ENCODE results near the gene AIFM2.

Gene AIFM2

DNA sequence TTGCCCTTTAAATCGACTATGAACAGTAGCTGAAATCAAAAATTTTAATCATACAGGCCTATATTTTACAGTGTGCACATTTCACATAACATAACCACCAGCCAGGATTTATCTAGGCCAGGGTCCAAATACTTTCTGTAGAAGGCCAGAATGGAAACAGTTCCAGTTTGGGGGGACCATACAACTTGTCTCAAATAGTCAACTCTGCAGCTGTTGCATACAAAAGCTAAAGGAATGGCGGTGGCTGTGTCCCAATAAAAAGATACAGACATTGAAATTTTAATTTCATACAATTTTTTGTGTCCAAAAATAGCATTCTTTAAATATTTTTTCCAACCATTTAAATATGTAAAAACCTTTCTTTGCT is 14.6 kb upstream of the AIFM2 start:
- H3K4me3 ChIP-seq (ENCODE audit: low read depth, low read length): peak overlapping the region; percentile 66
- DNase-seq (ENCODE audit: low read depth): no peak

DNA sequence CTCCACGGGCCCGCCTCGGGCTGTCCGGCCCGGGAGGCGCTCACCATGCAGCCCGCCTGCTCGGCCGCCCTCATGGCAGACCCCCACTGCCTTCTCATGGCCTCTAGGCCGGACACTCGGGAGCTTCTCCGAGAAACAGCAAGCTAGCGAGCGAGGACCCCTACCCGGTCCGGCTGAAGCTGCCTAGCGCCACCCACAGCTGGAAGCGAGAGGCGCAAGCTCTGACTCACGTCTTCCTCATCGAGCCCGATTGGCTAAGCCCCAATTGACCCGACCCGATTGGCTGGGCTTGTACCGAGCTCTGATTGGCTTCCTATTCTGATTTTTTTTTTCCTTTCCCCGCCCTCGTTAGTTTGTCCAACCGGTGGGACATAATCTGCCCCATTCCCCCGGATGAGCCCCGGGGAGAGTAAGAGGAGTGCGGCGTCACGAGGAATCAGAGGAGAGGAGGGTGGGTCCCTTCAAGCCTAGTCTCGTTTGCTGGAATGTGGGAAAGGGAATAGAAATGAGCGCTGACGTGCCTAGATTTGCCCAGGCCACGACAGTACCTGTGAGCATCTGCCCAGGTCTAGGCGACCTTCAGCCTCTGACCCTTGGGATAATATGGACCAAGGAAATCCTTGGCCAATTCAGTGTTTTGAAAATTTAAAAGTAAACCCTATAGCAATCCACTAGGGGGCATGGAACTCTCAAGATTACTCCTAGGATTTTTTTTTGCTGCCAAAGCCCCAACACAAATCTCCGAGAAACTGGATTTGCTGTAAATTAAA is 14.0 kb upstream of the AIFM2 start, which contains the start of gene TYSND1:
Gene TYSND1, minus strand, starts transcription at position 212 of the 770 bp plus-strand sequence. Its CDS starts 114 bp downstream, at position 98.
- H3K4me3 ChIP-seq (ENCODE audit: low read depth, low read length): peak within 1 kb of the TSS; percentile 66
- DNase-seq (ENCODE audit: low read depth): peak; percentile 95

DNA sequence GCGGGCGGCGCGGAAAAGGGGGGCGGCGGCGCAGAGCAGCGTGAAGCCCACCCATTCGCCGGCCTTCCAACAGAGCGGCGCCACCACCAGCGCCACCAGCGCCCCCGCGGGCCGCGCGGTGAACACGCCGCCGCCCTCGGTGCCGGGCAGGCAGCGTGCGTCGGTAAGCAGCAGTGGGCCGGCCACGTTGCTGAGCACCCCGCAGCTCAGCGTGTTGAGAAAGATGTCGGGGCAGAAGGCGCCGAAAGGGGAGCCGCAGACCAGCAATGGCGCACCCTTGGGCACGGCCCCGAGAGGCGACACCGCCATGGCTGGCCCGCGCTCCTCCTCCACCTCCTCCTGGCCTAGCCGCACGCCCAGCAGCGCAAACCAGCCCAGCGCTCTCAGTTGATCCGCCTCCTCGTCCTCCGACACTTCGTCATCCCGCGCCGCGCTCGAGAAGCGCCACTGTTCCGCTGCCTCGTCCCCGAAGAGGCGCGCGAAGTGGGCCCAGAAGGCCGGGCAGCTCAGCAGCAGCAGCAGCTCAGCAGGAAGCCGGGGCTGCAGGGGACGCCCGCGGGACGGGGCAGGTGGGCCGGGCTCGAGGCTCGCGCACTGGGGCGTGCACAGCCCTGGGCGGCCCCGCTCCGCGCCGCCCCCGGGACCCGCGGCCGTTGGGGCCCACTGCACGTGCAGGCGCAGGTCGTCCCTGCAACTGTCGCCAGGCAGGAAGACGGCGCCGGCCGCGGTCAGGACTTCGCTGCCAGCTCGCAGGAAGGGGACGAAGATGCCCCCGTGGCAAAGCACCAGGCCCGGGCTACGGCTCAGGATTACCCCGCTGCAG is 13.3 kb upstream of the AIFM2 start:
- no peak for DNase-seq (ENCODE audit: low read depth)

DNA sequence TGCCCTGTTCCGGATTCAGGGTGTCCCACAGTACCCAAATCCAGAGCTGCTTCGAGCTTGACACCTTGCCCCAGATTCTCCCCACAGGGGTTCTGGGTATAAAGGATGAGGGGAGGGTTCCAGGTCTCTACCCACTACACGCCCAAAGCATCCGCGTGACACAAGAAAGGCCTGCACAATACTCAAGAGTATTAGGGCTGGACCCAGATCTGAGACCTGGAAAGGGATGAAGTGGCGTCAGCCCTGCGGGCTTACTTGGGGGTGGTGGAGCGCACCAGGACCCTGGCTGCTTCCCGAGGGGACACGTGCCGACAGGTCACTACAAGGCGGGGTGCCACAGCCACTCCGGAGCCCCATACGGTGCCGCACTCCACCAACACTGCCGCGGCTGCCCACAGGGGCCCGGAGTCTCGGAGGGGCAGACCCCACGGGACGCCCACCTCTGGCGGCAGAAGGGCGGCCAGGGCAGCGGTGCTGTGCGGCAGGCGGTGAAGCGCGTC is 12.6 kb upstream of the AIFM2 start:
- DNase-seq (ENCODE audit: low read depth): no peak

More for the DNA sequence above, 13.3 kb upstream of the AIFM2 start:
- peak overlapping the region; percentile 66 for H3K4me3 ChIP-seq (ENCODE audit: low read depth, low read length)

DNA sequence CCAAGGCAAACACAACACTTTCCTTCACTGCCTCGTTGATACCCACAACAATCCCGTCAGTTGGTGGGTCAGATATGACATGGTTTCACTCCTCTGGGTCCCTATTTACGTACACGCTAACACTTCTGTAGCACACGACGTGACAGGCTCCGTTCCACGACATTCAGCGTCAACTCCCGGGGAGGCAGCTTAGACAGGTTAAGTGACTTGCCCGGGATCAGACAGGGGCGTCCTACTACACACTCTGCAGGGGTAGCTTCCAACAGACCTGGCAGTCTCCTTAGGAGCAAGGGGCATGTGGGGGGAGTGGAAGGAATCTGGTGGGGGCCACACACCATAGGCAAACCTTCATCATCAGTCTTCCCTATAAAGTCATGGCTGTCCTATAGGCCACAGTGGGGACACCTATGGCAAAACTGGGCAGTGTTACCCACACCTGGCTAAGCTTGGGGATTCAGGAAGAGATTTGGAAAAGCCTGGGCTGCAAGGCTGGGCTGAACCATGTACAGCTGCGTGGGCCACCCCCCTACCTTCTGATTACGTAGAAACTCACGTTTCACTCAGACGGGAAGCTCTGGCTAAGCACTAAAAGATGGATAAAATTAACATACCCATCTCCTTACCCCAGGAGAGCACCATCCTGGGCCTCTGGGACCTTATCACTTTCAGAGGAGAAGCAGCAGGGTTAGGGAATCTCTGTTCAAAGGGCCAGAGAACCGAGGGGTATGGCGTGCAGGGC is 11.9 kb upstream of the AIFM2 start:
- DNase-seq (ENCODE audit: low read depth): no peak
- H3K4me3 ChIP-seq (ENCODE audit: low read depth, low read length): peak overlapping the region; percentile 66

More for the DNA sequence above, 12.6 kb upstream of the AIFM2 start:
- H3K4me3 ChIP-seq (ENCODE audit: low read depth, low read length): peak overlapping the region; percentile 66

DNA sequence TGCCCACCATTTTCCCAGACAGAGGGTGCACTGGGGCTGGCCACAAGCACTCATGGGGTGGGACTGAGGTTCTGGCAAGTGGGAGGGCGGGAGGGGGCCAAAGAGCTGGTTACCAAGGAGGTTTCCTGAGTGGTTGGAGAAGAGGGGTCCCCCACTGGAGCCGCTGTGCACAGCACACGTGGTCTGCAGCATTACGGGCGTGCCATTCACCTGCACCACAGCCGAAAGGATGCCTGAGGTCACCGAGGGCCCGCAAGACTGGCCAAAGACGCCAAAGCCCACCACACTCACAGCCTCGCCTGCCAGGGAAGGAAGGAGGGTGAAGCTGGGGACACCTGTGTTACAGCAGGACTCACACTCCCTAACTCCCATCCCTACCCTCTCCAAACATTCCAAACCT is 9.9 kb upstream of the AIFM2 start:
- no peak overlapping the region for H3K4me3 ChIP-seq (ENCODE audit: low read depth, low read length)
- no peak for DNase-seq (ENCODE audit: low read depth)

DNA sequence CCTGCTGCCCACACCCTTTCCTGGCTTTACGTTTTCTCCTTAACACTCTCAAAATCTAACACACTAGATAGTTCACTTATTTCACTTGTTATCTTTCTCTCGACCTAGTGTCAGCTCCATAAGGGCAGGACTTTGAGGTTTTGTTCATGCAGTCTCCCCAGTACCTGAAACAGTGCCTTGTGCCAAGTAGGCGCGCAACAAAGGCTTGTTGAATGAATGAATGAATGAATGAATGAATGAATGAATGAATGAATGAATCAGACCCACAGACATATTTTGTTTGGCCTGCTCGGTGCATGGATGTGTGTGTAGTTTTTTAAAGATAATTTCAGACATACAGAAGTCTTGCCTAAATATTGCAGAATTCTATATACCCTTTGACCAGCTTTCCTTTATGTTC is 7.7 kb upstream of the AIFM2 start:
- no peak for DNase-seq (ENCODE audit: low read depth)
- H3K4me3 ChIP-seq (ENCODE audit: low read depth, low read length): no peak overlapping the region

DNA sequence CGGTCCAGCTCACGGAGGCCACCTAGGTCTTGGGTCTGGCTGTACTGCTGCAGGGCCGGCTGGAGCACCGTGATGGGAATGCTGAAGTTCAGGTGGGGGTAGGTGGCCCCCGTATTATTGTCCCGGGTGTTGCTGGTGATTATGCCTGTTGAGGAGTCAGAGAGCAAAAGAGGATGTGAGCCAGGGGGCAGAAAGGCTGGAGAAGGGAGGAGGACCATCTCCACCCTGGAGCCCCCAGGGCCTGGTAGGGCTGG is 7.3 kb upstream of the AIFM2 start:
- no peak for DNase-seq (ENCODE audit: low read depth)
- H3K4me3 ChIP-seq (ENCODE audit: low read depth, low read length): no peak overlapping the region

DNA sequence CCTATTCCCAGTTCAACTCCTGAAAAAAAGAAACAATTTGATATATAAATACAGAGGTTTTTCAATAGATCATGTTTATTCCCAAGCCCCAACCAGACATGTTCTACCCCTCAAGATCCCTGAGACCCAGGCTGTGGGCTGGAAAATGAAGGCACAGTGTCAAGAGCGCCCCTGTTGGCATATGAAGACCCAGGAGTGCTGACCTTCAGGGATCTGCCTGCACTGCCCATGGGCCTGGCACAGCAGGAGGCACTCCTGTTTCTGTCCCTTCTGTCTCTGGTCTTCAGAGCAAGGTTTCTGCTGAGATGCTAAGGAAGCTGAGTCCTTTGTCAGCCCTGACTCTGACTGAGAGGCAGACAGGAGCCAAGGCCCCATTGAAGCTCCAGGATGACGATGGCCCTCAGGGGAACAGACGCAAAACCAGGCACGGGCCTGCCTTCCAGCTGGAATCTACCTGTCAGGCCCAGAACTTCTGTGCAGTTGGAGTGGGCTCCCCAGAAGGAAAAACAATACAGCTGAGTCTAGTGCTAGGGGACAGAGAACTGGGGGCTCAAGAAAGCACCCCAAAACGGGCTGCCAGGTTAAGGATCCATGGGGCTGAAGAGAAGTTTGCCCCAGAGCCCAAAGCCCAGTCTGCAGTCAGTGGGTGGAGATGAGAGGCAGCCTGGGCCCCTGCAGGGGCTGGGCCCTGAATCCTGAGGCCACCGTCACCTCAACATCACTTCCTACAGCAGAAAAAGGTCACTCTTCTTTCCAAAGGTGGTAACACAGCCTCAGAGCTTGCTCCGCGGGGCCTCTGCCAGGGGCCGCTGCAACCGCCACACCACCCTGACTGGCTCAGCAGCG is 6.7 kb upstream of the AIFM2 start:
- DNase-seq (ENCODE audit: low read depth): no peak
- no peak overlapping the region for H3K4me3 ChIP-seq (ENCODE audit: low read depth, low read length)

DNA sequence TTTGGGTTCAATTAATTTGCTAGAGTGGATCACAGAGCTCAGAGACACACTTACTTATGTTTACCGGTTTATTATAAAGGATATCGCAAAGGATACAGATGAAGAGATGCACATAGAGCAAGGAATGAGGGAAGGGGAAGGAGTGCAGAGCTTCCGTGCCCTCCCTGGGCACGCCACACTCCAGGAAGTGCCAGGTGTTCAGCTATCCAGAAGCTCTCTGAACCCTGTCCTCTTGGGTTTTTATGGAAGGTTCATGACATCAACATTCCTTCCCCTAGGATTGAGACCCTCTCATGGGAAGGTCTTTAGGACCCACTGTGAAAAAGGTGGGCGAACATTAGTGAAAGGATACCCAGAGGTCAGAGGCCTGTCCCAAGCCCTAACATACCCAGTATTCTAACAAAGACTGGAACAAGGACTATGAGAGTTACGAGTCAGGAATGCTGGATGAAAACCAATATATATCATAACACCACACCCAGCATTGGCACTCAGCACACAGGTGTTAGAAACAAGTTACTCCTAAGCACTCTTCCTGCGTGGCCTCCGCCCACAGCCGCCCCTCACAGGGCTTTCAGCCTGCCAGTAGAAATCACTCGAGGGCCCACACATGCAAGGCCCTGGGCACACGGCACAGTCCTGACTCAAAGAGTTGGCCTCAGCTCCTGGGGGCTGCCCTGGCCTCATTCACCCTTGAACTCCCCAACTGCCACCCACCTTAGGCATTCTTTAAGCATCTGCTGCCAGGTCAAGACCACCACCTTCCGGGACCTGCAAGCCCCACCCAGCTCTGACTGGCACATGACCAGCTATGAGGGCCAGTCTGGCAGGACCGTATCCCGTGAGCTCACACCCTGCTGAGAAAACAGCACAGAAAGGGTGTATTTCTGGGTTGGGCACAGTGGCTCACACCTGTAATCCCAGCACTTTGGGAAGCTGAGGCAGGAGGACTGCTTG is 5.6 kb upstream of the AIFM2 start:
- no peak for DNase-seq (ENCODE audit: low read depth)
- no peak overlapping the region for H3K4me3 ChIP-seq (ENCODE audit: low read depth, low read length)

DNA sequence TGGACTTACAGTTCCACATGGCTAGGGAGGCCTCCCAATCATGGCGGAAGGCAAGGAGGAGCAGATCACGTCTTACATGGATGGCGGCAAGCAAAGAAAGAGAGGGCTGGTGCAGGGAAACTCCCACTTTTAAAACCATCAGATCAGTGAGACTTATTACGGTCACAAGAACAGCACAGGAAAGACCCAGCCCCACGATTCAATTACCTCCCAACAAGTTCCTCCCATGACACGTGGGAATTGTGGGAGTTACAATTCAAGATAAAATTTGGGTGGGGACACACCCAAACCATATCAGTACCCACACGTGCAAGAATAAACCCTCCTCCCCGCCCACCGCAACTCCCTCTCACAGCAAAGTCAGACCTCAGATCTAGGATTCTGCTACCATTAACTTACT is 4.5 kb upstream of the AIFM2 start:
- DNase-seq (ENCODE audit: low read depth): no peak
- no peak overlapping the region for H3K4me3 ChIP-seq (ENCODE audit: low read depth, low read length)

DNA sequence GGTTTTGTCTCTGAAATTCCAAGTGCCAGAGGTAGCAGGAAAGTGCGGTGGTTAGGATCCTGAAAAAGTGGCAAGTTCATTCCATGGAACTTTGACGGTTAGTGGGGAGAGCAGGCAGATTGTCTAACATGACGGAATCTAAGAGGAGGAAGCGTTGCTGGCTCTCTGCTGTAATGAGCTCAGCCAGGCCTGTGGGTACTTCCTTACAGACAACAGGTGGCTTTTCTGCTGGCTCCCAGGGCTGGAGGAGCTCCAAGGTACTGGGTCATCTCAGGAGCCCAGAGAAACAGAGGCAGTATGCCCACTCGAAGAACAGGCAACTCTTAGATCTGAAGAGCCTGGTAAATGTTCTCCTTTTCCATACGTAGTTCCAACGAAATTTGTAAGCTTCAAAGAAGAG is 3.1 kb upstream of the AIFM2 start:
- H3K4me3 ChIP-seq (ENCODE audit: low read depth, low read length): no peak overlapping the region
- no peak for DNase-seq (ENCODE audit: low read depth)

DNA sequence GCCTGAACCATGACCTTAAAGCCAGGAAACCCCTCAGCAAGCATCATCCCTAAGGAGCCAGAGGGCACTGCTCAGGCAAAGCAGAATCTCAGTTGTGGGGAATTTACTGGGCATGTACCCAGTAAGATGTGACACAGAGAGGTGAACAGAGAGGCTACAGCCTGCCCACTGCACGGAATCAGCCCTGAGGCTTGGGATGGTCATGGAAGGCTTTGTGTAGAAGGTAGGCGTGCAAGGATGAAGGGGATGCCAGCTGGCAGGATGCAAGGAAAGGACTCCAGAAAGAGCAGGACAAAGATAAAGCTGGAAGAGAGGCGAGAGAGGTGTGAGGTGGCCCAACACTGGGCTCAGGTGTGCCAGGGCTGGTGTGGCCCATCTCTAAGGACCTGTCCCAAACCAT is 2.4 kb upstream of the AIFM2 start:
- no peak overlapping the region for H3K4me3 ChIP-seq (ENCODE audit: low read depth, low read length)
- DNase-seq (ENCODE audit: low read depth): no peak

DNA sequence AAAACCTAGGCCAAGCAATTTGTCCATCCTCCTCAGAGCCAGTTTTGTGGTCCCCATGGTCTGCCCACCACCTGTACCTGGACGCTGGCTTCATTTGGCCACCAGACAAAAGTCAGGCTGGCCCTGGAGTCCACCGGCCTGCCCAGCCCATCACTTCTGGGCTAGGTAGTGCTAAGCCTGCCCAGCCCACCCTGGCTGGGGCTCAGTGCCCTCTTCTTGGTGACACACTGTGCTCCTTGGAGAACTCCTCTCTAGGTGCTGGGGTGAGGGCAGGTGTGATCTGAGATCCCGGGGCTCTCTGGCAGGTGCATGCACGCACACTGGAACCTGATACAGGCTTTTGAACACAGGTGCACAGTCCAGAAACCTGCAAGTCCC is 1.1 kb downstream of the AIFM2 start:
- no peak for DNase-seq (ENCODE audit: low read depth)
- no peak overlapping the region for H3K4me3 ChIP-seq (ENCODE audit: low read depth, low read length)

DNA sequence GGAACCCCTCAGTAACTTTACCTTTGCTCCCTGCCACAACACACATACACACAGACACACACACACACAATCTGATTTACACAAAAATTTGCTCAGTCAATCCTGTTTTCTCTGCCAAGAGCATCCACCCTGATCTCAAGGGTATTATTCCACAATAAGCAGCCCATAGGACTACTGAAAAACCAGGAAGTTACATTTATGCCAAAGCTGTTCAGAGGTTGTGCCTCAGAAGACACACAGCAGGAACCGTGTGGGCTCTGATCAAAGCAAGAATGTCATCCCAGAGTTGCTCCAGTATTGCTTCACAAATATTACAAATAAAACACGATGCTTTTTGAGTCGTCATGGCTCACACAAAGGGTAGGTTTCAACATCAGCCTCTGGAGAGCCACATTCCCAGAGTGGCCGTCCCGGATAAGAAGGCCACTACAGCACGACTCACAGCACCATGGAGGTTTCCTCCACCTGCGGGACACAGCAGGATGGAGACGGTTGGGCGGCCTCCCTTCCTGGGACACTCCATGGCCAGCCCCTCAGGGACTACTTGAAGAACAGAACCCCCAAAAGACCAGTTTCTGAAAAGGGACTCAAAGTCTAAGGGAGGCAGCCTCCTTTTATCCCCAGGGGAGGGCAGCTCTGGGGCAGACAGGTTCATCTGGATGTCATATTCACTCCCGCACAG is 1.6 kb downstream of the AIFM2 start:
- no peak overlapping the region for H3K4me3 ChIP-seq (ENCODE audit: low read depth, low read length)
- peak; percentile 61 for DNase-seq (ENCODE audit: low read depth)

DNA sequence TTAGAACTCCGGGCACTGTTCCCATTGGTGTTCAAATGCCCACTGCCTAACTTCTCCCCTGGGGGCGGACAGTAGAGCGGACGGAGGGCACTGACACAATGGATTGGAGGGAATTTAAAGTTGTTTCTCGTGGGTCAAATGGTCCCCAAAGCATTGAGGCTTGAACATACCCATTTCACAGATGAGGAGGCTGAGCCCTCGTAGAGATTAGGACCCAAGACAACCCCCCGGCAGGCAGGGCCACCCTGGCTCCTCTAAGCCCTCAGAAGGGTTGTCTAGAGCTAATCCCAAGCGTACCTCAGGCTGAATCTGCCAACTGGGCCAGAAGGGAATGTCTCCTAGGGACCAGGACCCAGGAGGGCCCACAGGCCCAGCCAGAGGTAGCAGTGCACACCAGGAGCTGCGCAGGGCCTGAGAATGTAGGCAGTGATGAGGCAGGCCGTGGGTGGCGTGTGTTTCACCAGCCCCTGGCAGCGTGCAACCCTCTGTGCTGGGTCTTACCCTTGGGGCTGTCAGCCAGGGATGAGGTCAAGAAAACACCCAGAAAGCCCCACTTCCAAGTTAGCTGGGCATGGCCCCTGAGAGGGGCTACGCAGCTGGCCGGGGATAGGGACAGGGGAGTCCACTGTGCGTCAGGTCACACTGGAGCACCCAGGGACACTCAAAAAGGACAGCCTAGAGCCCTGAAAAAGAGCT is 5.8 kb downstream of the AIFM2 start:
- H3K4me3 ChIP-seq (ENCODE audit: low read depth, low read length): no peak overlapping the region
- DNase-seq (ENCODE audit: low read depth): no peak

DNA sequence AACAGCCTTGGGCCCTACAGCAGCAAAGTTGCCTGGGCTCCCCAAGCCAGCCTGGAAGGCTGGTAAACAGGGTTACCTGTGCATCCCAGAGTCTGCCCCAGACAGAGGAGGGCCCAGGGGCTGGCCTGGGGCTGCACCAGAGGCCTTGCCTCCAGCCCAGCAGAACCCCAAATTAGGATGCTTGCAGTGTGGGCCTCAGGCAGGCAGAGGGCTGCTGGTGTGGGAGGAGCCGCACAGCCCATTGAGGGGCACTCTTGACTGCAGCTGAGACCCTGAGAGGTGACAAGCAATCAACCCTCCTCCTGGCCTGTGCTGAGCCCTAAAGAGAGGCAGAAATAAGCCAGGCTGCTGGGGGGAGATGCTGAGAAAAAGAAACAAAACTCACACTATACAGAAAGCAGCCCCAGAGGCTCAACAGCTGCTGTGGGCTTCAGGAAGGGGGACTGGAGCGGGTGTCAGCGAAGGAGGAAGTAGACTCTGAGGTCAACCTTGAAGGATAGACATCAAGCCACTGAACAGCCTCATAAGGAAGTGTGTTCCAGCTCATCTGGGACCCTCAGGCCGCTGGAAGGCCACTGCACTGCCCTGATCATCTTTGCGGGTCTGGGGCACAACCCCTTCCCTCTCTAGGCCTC is 6.6 kb downstream of the AIFM2 start:
- DNase-seq (ENCODE audit: low read depth): no peak
- no peak overlapping the region for H3K4me3 ChIP-seq (ENCODE audit: low read depth, low read length)
